GM18909 (cell line): Measurements from ENCODE around the gene NUFIP1.
A peak's percentile ranks its signal among the peaks of the same experiment; 100 is the strongest.
"Not testable (repeated sequence)": the region's sequence is repeated elsewhere in the genome, so short reads cannot be mapped to it uniquely, and the experiment has no call there.

Experiments
- ATAC-seq: cut with Tn5 transposase; IDR thresholded peaks from one replicate; pipeline ENCODE4 v1.9.1; 2021; ENCODE audit warnings: mild to moderate bottlenecking; ENCODE audit not compliant: unreplicated experiment, poor library complexity

The NUFIP1 gene

DNA sequence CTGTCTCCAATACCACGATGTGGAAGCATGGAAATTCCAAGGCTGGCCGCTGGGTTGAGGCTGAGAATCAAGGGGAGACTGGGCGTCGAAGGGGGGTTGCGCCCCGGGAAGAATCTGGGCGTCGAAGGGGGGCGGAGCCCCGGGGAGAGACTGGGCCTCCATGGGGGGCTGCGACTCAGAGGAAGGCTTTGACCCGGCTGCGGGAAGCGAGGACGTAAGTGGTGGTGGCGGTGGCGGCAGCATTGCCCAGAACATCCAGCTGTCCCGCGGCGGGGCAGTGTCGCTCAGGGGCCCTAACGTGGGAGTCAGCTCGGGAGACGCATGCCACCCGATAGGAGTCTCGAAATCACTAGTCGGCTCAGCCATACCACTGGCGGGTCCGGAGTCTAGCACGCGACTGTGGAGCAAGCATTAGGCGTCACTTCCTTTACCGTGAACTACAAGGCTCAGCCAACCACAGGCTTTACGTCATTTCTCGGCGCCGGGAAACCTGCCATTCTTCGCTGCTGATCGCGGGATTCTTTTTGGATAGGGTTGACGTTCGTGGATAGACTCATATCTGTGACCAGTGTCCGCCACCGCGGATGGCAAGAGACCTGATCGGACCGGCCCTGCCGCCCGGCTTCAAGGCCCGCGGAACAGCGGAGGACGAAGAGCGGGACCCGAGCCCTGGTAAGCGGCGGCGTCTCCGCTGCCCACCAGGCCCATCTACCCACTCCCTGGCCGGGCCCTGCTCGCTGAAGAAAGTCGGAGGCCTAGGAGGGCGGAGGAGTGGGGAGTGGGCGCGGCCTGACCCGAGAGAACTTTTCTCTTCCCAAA lies at the start of gene NUFIP1, which contains the start of gene GPALPP1:
Gene NUFIP1 (minus strand): TSS at position 401 of the 819 bp plus-strand sequence. CDS start 35 bp downstream, at position 366.
Gene GPALPP1 (plus strand): TSS at position 468 of the 819 bp plus-strand sequence. CDS start 117 bp downstream, at position 585.
- peak; percentile 97 for ATAC-seq

DNA sequence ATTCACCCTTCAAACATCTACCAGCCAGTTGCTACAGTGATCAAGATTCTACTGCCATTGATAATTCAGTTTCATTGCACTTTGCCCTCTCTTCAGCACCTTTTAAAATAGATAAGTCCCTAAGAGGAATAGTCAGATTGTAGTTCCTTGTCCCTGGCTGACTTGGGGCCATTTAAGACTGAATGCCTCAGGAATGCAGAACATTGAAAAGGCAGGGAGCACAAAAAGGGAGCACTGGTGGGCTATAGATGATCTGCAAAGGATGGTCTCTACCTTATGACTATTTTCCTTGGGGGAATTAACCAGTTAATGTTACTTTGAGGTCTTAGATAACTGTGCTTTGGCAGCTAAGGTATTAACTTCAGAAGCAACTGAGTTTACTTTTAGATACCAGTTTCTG lies 46.9 kb upstream of the NUFIP1 start:
- ATAC-seq: no peak

DNA sequence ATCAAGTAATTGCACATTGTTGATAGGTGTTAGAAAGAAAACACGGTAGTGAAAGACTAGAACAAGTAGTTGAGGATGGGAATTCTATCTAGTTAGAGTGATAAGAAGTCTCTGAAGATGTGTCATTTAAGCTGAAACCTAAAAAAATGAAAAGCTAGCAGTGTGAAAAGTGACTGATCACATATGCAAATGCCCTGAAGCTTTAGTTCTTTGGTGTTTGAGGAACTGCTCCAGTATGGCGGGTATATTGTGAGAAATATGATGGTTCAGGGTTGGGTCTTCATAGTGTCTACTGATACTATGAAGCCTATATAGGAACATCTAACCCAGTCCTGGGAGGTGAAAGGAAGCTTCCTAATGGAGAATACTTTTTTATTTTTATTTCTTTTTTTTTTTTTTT lies 45.1 kb upstream of the NUFIP1 start:
- no peak for ATAC-seq

DNA sequence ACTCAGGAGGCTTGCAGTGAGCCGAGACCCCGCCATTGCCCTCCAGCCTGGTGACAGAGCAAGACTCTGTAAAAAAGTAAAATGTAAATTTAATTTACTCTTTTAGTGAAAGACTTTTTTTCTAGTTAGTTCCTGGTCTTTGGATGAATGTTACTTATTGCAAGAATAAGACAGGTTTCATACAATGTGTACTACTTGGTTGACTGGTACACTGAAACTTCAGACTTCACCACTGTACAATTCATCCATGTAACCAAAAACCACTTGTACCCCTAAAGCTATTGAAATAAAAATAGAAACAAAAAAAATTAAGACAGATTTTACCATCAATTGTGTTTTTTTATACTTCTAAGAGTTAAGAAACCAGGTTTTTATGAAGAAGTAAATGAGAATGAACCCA lies 35.6 kb upstream of the NUFIP1 start:
- ATAC-seq: no peak

DNA sequence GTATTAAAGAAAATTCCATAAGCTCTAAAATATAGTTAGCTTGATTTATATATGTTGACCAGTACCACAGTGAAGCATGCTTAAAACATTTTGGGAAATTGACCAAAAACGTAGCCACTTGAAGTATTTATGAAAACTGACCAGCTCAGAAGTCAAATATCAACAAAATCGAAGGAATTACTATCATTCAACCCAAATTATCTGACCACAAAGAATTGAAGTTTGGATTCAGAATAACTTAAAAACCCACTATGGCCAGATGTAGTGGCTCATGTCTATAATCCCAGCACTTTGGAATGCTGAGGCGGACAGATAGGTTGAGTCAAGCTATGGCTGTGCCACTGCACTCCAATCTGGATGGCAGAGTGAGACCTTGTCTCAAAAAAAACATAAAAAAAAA lies 32.0 kb upstream of the NUFIP1 start:
- ATAC-seq: no peak

DNA sequence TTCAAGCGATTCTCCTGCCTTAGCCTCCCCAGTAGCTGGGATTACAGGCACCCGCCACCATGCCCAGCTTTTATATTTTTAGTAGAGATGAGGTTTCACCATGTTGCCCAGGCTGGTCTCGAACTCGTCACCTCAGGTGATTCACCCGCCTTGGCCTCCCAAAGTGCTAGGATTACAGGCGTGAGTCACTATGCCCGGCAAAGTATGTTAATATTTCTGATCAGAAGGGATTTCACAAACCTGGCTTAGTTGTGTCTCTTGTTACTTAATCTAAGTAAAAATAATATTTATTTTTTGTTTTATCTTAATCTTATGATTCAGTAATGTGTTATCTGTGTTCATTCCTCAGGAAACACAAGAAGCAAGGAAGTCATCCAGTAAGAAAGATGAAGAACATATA lies 30.7 kb upstream of the NUFIP1 start:
- ATAC-seq: not testable (repeated sequence)

DNA sequence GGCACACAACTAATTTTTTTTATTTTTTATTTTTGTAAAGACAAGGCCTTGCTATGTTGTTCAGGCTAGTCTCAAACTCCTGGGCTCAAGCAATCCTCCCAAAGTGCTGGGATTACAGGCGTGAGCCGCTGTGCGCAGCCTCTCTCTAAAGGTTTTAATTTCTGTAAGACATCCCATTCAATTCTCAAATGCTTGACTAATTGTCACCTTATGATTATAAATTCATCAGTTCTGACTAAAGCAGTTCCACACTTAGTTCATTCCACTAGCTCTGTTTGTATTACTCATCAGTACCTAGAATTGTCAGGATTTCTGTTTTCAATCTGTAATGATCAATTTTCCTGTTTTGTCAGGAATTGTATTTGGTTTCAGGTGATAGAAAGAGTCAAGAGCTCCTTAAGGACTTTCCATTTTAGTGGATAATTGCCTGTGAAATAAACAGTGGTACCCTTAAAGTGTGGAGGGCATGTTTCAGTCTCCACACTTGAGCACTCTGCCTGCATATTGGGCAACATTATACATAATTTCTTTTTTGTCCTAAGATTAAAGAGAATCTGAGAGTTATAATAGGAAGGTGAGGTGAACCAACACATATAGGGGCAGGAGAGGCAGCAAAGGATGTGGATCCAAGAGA lies 27.6 kb upstream of the NUFIP1 start:
- no peak for ATAC-seq

DNA sequence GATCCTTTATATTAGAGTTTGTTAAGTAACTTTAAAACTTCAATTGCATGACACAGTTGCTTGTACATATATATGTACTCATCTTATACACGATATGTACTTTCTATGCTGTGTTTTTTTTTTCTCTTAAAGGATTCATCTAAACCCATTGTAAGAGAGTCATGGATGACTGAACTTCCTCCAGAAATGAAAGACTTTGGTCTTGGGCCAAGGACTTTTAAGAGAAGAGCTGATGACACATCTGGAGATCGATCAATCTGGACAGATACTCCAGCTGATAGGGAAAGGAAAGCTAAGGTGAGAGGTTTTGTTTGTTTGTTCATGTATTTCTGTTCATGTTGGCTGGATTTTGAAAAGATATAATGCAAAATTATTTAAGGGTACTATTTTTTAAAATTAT lies 26.0 kb upstream of the NUFIP1 start:
- ATAC-seq: no peak

DNA sequence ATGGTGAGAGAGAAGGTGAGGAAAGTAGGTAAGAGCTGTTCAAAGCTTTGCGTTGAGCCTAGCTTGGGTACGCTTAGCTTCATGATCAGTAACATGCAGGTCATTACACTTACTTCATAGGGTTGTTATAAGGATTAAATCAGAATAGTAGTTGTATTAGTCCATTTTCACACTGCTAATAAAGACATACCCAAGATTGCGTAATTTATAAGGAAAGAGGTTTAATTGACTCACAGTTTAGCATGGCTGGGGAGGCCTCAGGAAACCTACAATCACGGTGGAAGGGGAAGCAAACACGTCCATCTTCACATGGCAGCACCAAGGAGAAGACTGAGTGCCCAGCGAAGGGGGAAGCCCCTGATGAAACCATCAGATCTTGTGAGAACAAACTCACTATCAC lies 21.9 kb upstream of the NUFIP1 start:
- ATAC-seq: no peak

DNA sequence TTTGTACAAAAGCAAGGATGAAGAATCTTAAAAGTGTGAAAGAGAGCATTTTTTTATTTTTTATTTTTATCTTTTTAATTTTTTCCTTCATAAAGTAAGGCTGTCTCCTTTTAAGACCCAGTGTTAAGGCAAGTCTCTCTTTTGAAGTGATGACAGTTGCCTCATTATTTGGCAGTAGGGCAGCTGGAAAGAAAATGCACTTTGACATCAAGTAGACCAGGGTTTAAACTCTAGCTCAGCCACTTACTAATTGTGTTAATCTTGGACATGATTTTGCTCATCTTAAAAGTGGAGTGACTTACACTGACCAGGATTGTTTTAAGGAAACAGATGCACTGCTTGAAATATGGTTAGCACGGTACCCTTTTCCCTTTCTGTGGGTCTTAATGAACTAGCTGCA lies 18.6 kb upstream of the NUFIP1 start:
- ATAC-seq: no peak

DNA sequence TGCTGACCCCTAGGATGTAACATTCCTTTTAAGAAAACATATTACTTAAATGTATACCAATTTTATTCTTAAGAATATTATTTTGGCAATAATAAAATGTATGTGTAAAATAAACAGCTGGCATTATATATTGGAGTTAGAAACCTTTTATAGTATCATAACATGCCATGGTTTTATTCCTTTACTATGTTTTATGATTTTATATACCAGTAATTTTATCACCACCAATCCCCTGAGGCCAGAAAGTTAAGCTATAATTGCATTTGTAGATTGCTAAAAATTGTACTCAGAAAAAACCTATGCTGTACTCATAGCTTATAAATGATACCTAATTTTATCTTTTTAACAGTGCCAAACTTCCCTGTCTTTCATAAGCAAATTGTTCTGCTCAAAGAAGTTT lies 18.0 kb upstream of the NUFIP1 start:
- no peak for ATAC-seq

DNA sequence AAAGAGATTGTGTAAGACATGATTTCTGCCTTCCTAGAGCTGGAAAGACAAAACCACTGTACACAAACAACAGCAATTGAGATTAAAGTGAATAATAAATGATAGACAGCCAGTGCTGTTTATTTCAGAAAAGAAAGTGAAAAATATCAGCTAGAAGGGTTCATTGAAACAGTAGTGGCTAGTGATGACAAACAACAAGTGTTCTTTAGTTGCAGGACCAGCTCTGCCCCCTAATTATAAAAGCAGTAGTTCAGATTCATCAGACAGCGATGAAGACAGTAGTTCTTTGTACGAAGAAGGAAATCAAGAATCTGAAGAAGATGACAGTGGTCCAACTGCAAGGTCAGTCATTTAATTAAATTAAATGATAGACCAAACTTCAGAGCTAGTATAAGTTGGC lies 14.8 kb upstream of the NUFIP1 start:
- ATAC-seq: no peak

DNA sequence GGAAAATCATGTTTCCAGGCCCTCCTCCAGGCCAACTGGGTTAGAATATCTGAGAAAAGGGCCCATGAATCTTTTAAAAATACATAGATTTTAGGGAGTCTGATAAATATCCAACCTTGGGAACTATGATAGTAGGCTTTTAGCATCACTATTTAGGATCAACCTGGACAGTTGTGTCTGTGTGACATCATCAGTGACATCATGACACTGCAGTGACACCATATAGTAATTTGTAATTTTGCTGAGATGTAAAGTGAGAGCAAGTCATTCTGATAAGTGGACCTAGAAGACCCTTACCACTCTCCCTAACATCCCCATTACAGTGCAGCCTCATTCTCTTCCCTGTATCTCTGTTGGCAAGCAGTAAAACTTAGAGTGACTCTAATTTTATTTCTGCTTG lies 14.1 kb upstream of the NUFIP1 start:
- ATAC-seq: no peak

DNA sequence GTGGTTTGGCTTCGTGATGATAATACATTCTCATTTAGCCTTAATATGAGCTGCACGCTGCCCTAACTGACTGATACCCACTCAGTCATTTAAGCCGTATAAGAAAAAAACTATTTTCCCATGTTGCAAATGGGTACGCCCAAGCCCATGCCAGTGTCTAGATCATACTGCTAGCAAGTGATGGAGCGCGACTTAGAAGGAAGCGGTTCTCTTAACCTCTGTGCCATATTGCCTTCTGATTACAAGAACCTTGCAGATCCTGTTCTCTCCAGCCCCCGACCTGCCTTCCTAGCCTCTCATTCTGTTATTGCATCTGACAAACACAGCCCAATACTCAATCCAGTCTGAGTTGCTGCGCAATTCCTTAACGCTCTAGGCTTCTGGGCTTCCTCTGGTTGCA lies 670 bp upstream of the NUFIP1 start:
- peak; percentile 16 for ATAC-seq

DNA sequence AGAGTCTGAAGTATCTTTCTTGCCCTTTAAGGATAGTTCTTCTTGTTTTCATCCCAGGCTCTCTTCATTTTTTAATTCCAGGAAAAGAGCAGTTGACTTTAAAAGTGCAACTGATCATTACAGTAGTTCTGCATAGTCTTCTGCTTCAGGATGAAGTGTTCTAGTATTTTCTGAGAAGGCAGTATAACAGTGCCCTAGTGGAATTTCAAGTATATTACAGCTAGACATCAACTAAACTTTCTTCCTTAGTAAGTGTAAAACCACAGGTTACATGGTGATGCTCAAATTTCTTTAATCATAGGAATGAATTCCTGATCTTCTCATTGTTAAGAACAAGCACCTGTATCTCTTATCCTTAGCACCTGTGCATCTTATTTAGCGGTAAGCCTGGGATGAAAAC lies 10.9 kb downstream of the NUFIP1 start:
- no peak for ATAC-seq

DNA sequence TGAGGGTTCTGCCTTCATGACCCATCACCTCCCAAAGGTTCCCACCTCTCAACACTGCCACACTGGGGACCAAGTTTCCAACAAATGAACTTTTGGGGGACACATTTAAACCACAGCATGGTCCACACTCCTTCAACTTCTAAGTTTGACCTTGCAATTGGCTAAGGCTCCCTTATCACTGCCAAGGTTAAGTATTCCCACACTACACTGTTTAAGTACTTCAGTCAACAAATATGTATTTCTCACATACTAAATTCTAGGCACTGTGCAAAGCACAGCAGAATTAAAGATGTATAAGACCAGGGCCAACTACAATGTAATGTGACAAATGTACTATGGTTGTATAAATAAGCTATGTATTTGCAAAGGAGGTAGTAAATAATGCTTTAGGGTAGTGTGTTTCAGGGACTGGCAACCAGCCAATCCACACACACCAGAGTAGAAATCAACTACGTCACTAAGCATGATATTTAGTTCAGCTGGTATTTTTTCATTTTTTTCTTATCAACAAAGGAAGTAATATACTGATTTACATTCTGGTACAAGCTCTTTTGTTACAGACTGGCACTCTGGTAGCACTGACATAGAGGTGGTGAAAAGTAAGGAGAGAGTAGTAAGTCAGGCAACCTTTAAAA lies 12.2 kb downstream of the NUFIP1 start:
- no peak for ATAC-seq

DNA sequence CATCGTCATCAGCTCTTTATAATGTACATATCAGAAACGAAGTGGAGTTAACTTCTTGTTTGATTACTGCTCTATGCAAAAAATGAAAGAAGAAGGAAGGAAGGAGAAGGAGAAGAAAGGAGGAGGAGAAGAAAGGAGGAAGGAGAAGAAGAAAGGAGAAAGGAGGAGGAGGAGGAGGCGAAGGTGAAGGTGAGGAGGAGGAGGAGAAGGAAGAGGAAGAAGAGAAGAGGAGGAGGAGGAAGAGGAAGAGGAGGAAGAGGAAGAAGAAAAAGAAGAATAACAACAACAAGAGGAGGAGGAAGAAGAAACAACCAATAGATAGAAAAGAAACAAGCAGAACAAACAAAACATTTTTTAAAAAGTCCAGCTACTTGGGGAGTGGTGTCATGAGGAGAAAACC lies 13.1 kb downstream of the NUFIP1 start:
- ATAC-seq: no peak

DNA sequence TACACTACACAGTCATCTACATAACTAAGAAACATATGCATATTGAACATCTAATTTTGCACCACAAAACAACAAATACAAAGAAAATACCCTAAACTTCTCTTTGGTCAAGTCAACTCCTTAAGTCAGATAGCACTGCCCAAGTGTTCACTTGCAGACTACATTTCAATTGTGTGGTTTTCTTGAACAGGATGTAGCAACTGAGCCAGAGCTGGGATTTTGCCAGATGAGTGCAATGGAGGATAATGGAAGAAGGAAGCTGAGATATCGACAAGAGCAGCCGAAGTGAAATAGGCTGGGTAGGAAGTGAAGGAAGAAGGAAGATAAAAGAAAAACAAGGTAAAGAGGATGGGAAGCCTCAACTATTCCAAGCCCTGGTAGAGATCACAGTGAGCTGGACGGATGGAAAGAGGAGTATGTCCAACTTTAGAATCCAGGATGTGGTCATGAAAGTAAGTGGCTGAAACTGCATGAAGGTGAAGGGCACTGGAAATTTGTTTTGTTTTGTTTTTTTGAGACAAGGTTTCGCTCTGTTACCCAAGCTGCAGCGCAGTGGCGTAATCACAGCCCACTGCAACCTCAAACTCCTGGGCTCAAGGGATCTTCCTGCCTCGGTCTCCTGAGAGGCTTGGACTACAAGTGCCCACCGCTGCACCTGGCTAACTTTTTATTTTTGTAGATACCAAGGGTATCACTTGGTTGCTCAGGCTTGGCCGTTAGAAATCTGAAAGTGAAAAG lies 15.0 kb downstream of the NUFIP1 start:
- ATAC-seq: peak; percentile 58

DNA sequence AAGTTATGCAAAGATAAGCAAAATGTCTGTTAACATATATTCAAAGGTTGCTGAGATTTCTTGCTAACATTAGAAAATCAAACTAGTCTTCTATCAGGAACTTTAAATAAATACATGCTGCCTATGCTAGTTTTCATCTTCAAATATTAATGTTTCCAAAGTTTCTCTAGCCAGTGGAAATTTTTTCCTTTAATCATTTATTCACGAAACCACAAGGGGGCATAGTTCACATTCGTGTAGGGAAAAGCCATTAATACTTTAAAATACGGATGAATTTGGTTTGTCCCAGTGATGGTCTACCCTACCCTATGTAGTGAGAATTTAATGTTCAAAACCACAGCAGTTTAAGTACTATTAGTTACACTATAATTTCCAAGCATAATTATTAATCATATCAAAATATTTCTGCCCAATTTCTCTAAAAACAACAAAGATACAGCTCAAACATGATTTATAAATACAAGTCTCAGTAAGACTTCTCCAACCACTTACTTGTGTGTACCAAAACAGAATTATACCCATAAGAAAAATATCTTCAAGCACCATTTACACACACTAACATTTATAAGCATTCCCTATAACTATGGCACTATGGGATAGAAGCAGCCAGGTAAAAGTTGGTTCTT lies 16.2 kb downstream of the NUFIP1 start:
- ATAC-seq: no peak
